Cardiac muscle cell (in vitro differentiated cells and primary cell): ENCODE results near the gene HOXA3. TPM values are rescaled to one million over a fixed set of nuclear protein-coding genes. Genes with fewer than 3 reads are reported as not detected.
A peak's percentile ranks its signal among the peaks of the same experiment; 100 is the strongest.

ENCODE experiments used
- DNase-seq, 2 donors: peaks; one replicate each; pipeline versions ENCODE4 v3.0.0 to v3.0.0-alpha.2; 2010 to 2017; ENCODE audit warnings: low read depth in 1 of 2, low spot score in 1 of 2
- H3K27ac ChIP-seq: fragments of 200-600 bp; sonication (generic); 2 replicates; pipeline ENCODE4 v1.5.1; 2016
- H3K27me3 ChIP-seq: fragments of 200-600 bp; sonication (generic); 2 replicates; pipeline ENCODE4 v1.6.0; 2016; ENCODE audit warnings: control low read depth
- H3K36me3 ChIP-seq: fragments of 200-600 bp; sonication (generic); 2 replicates; pipeline ENCODE4 v1.5.1; 2016; ENCODE audit warnings: control low read depth
- H3K4me1 ChIP-seq: fragments of 200-600 bp; sonication (generic); 2 replicates; pipeline ENCODE4 v1.8.1; 2017; ENCODE audit warnings: low read depth, mild to moderate bottlenecking, mixed run types
- H3K4me3 ChIP-seq: fragments of 200-600 bp; sonication (generic); 2 replicates; pipeline ENCODE4 v1.5.1; 2016; ENCODE audit warnings: mild to moderate bottlenecking
- H3K9me3 ChIP-seq: fragments of 200-600 bp; sonication (generic); 2 replicates; pipeline ENCODE4 v1.5.1; 2017; ENCODE audit warnings: low read depth, mild to moderate bottlenecking, control low read depth
- CTCF ChIP-seq: IDR thresholded peaks from 2 replicates; pipeline ENCODE4 v1.5.1; 2012; ENCODE audit warnings: low read depth, mild to moderate bottlenecking, low read length
- polyA plus RNA-seq: library from polyadenylated mRNA; unstranded; fragments of >200 nt; fragmentation: Nextera tagmentation; extraction: Ambion mirVana; gene quantifications from 2 replicates; pipeline ENCODE4 v1.2.1, GENCODE V29; 2016
- total RNA-seq: library from RNA; depleted of rRNA; stranded (reverse); fragments of >200 nt; gene quantifications from 2 replicates; pipeline ENCODE4 v1.2.3, GENCODE V29; 2016

Gene HOXA3
- total and polyA plus RNA-seq, 2 experiments from 2014 or later, result 1.4 to 9.4 TPM

GRCh38 chr7:27145914-27146412 lies 6.4 kb downstream of the HOXA3 start:
- DNase-seq, result no peak
- no peak overlapping the region for H3K27ac ChIP-seq

GRCh38 chr7:27145165-27145913 lies 7.0 kb downstream of the HOXA3 start:
- Histone ChIP-seq H3K9me3 (no peaks in the 10 kb centered on the region), H3K27me3 (peaks cover 100% of the 10 kb centered on the region), H3K4me3 (no peak overlapping the region), H3K4me1 (no peaks in the 10 kb centered on the region), H3K27ac (no peak overlapping the region), H3K36me3 (no peaks in the 10 kb centered on the region)
- DNase-seq, result no peak
- no peak for TF ChIP-seq CTCF

More at GRCh38 chr7:27145914-27146412, 6.4 kb downstream of the HOXA3 start:
- H3K4me3 ChIP-seq, result no peak overlapping the region
- no peaks in the 10 kb centered on the region for H3K36me3 ChIP-seq
- H3K4me1 ChIP-seq, result no peaks in the 10 kb centered on the region
- H3K27me3 ChIP-seq, result peaks cover 100% of the 10 kb centered on the region
- H3K9me3 ChIP-seq, result no peaks in the 10 kb centered on the region
- TF ChIP-seq CTCF, result no peak

GRCh38 chr7:27144781-27145164 lies 7.6 kb downstream of the HOXA3 start:
- H3K4me1 ChIP-seq, result no peaks in the 10 kb centered on the region
- H3K9me3 ChIP-seq, result no peaks in the 10 kb centered on the region
- H3K27ac ChIP-seq, result no peak overlapping the region
- TF ChIP-seq CTCF, result no peak
- H3K36me3 ChIP-seq, result no peaks in the 10 kb centered on the region
- H3K27me3 ChIP-seq, result peaks cover 100% of the 10 kb centered on the region
- H3K4me3 ChIP-seq, result no peak overlapping the region
- DNase-seq, result no peak

GRCh38 chr7:27143950-27144780 lies 8.2 kb downstream of the HOXA3 start:
- no peaks in the 10 kb centered on the region for H3K9me3 ChIP-seq
- H3K4me1 ChIP-seq, result peaks cover 4% of the 10 kb centered on the region
- H3K27ac ChIP-seq, result no peak overlapping the region
- DNase-seq, result no peak
- TF ChIP-seq CTCF, result no peak
- H3K27me3 ChIP-seq, result peaks cover 100% of the 10 kb centered on the region
- no peaks in the 10 kb centered on the region for H3K36me3 ChIP-seq
- H3K4me3 ChIP-seq, result no peak overlapping the region

- peak; percentile 42 for TF ChIP-seq CTCF
- no peak within 1 kb of the TSS for H3K27ac ChIP-seq
- H3K4me1 ChIP-seq, result peaks cover 4% of the 10 kb centered on the region
Measured at GRCh38 chr7:27143023-27143949, 9.1 kb downstream of the HOXA3 start, which contains the start of gene HOXA5. TSS of gene HOXA5 (minus strand) at chr7:27143681. CDS start at chr7:27143607, 74 bp downstream.

More at GRCh38 chr7:27143023-27143949, 9.1 kb downstream of the HOXA3 start, which contains the start of gene HOXA5:
- Histone ChIP-seq H3K9me3 (no peaks in the 10 kb centered on the region), H3K27me3 (peaks cover 100% of the 10 kb centered on the region), H3K36me3 (no peaks in the 10 kb centered on the region), H3K4me3 (peak within 1 kb of the TSS; percentile 19)
- DNase-seq, result peak in 1 of 2 donors; percentile 40
